ENCODE results near the gene B4GAT1.

GRCh38 chr11:66318600-66318970 lies 28.8 kb downstream of the B4GAT1 start:
- TF ChIP-seq CTCF (IDR thresholded peaks at IDR 0.05 in 8 of 11, conservative IDR thresholded peaks at IDR 0.05 in 3 of 11) (no peak), POLR2A (IDR thresholded peaks at IDR 0.05) (no peak), POLR2AphosphoS5 (IDR thresholded peaks at IDR 0.05) (no peak)

Measured in spleen (tissue), 7 donors.